Spleen (tissue), 11 donors: ENCODE data around the gene NRXN2. TPM values are rescaled to one million over a fixed set of nuclear protein-coding genes. Genes with fewer than 3 reads are reported as not detected.

Source experiments
- DNase-seq: peaks from one replicate; pipeline ENCODE4 v3.0.0-alpha.2; 2020
- H3K27ac ChIP-seq, 8 donors: fragments of 200-600 bp; sonication (generic) in 7 of 8; 1 replicate in 4 of 8; 2 replicates in 4 of 8; pipeline versions ENCODE4 v1.5.0 to v1.8.0; 2016 to 2021; ENCODE audit warnings: inconsistent platforms in 4 of 8, mild to moderate bottlenecking in 4 of 8, moderate library complexity in 1 of 8
- H3K27me3 ChIP-seq, 7 donors: fragments of 200-600 bp; sonication (generic) in 6 of 7; replicated peaks in 1 of 7; 1 replicate in 4 of 7; 2 replicates in 3 of 7; pipeline versions ENCODE4 v1.5.0 to v1.8.0; 2016 to 2021; ENCODE audit warnings: inconsistent platforms in 3 of 7, mild to moderate bottlenecking in 1 of 7
- H3K36me3 ChIP-seq, 6 donors: fragments of 200-600 bp; sonication (generic) in 5 of 6; 1 replicate in 4 of 6; 2 replicates in 2 of 6; pipeline versions ENCODE4 v1.5.0 to v1.8.0; 2016 to 2021; ENCODE audit warnings: inconsistent platforms in 2 of 6
- H3K4me1 ChIP-seq, 6 donors: fragments of 200-600 bp; sonication (generic) in 5 of 6; 1 replicate in 3 of 6; 2 replicates in 3 of 6; pipeline versions ENCODE4 v1.5.0 to v1.8.0; 2016 to 2021; ENCODE audit warnings: inconsistent platforms in 3 of 6
- H3K4me3 ChIP-seq, 8 donors: fragments of 200-600 bp; sonication (generic) in 7 of 8; 1 replicate in 4 of 8; 2 replicates in 4 of 8; pipeline versions ENCODE4 v1.5.0 to v1.8.0; 2016 to 2021; ENCODE audit warnings: inconsistent platforms in 4 of 8, mild to moderate bottlenecking in 4 of 8, moderate library complexity in 2 of 8
- H3K9me3 ChIP-seq, 8 donors: fragments of 200-600 bp; sonication (generic) in 7 of 8; 1 replicate in 4 of 8; 2 replicates in 4 of 8; pipeline versions ENCODE4 v1.5.0 to v1.8.0; 2016 to 2021; ENCODE audit warnings: inconsistent platforms in 4 of 8
- POLR2A ChIP-seq, 3 donors: fragments of 450-650 bp; IDR thresholded peaks; one replicate each; pipeline ENCODE4 v1.5.1; 2017; ENCODE audit warnings: antibody characterized with exemption in 3 of 3, mild to moderate bottlenecking in 1 of 3
- POLR2AphosphoS5 ChIP-seq, 3 donors: sonication (generic); formaldehyde crosslinking; IDR thresholded peaks; one replicate each; pipeline ENCODE4 v1.5.1; 2017; ENCODE audit warnings: antibody characterized with exemption in 3 of 3
- WGBS, 5 donors: extraction: QIAGEN DNeasy Blood & Tissue Kit in 3 of 5; methylation state at CpG; one replicate each; pipeline versions ENCODE4 v1.1.5 to v1.1.7; 2013 to 2018; 5-methylcytosine and 5-hydroxymethylcytosine counted together
- intact Hi-C: fragments of 100-400 bp; cut with DNase I; formaldehyde crosslinking; loops from one replicate; pipeline ENCODE4 v1.15.0; 2023; ENCODE audit warnings: low total_unique reads
- polyA plus RNA-seq, 3 donors: library from polyadenylated mRNA; stranded (reverse); fragments of 200-250 nt; gene quantifications; one replicate each; pipeline ENCODE4 v1.2.1, GENCODE V29; 2013
- total RNA-seq, 7 donors: library from RNA; depleted of rRNA in 3 of 7; stranded (reverse); fragments of >200 nt in 3 of 7; fragmentation: NEBNext Ultra II Directional in 4 of 7; extraction: Animal tissue kit (Norgen Biotek cat#: 25700) in 4 of 7; gene quantifications; one replicate each; pipeline versions ENCODE4 v1.1.0 to v1.2.1, GENCODE V29; 2016 to 2021
- TF ChIP-seq, protein P1 (sequence below), 11 experiments: fragments of 200-600 bp in 7 of 11; fragments of 450-650 bp in 4 of 11; sonication (generic) in 4 of 11; IDR thresholded peaks in 8 of 11; conservative IDR thresholded peaks in 3 of 11; 1 replicate in 7 of 11; 2 replicates in 4 of 11; pipeline versions ENCODE4 v1.4.0 to v1.8.0; 2016 to 2021; ENCODE audit warnings: antibody characterized with exemption in 11 of 11, inconsistent platforms in 4 of 11, mild to moderate bottlenecking in 1 of 11
- donor health status: healthy with polysubstance abuse.
- donor health status: DM: no; HTN: no; CAD: no; lungs with moderate emphysema.
- donor health status: DM: no; HTN: no; CAD: no.
- donor health status: Bipolar disorder and iron deficiency.
- donor health status: healthy.
- donor health status: DM: no; HTN: no; CAD: no.
- donor health status: DM: yes; HTN: yes; CAD: no.

Gene NRXN2
- total and polyA plus RNA-seq, 10 donors = 0.59 to 12.9 (median 3.0) TPM

DNA sequence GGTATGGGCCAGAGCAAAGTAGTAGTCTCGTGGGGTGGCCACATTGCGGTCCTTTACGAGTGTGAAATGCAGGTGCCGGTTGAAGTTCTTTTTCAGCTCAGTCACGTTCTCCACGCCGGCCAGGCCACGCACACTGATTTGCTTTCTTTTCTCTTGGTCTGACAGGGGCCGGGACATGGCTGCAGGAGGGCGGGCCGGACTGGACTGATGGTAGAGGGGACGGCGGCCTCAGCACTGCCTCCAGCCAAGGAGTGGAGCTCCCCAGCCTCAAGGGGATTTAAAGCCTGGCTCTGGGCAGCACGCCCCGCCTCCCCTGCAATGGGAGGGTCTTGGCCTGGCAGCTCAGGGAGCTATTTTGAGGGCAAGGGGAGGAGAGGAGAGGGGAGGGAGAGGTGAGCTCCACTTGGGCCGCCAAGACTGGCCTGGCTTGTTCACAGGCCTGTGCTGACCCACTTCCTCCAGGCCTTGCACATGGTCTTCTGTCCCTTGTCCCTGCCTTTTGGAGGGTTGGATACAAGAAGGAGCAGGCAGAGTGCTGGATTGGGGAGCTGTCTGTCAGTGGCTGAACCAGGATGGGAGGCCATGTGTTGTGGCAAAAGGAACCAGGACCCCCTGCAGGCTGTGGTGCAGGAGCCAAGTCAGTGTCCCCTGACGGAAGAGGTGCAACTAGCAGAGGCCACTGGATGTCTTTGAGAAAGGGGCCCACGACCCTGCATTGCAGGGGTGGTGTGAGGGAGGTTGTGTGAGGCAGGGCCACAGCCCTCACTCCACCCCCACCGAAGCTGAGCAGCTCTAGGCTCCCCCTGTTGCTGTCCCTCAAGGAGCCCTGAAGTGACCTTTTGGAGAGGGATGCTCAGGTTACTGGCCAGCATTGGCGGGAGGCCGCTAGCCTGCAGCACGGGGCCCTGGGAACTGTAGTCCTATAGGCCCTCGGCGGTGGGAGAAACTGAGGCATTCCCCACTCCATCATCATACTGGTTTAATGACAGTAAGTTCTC, 37.0 kb upstream of the NRXN2 start, which contains the start of gene PYGM:
Gene PYGM, minus strand, starts transcription at position 253 of the 998 bp plus-strand sequence. Its CDS starts 76 bp downstream, at position 177.
- Histone ChIP-seq H3K27me3 (no peaks in the 10 kb centered on the region), H3K4me1 (peaks cover 47 to 71% (median 61%) of the 10 kb centered on the region in 6 donors), H3K36me3 (peaks cover 0 to 52% (median 24%) of the 10 kb centered on the region in 6 donors), H3K9me3 (no peaks in the 10 kb centered on the region), H3K27ac (peak within 1 kb of the TSS in 6 of 8 donors; percentile 28 to 91 (median 82)), H3K4me3 (no peak within 1 kb of the TSS)
- 65 to 79% (median 76%) methylated on average over 21 to 24 of the region's 24 CpGs for WGBS, 5 donors
- peak; percentile 73 for DNase-seq
- intact Hi-C loops = no loop called here
- peak; percentile 29 to 72 (median 51) for TF ChIP-seq POLR2AphosphoS5 (IDR thresholded peaks at IDR 0.05)
- TF ChIP-seq, protein P1, sequence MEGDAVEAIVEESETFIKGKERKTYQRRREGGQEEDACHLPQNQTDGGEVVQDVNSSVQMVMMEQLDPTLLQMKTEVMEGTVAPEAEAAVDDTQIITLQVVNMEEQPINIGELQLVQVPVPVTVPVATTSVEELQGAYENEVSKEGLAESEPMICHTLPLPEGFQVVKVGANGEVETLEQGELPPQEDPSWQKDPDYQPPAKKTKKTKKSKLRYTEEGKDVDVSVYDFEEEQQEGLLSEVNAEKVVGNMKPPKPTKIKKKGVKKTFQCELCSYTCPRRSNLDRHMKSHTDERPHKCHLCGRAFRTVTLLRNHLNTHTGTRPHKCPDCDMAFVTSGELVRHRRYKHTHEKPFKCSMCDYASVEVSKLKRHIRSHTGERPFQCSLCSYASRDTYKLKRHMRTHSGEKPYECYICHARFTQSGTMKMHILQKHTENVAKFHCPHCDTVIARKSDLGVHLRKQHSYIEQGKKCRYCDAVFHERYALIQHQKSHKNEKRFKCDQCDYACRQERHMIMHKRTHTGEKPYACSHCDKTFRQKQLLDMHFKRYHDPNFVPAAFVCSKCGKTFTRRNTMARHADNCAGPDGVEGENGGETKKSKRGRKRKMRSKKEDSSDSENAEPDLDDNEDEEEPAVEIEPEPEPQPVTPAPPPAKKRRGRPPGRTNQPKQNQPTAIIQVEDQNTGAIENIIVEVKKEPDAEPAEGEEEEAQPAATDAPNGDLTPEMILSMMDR (IDR thresholded peaks at IDR 0.05 in 8 of 11, conservative IDR thresholded peaks at IDR 0.05 in 3 of 11) = no peak

DNA sequence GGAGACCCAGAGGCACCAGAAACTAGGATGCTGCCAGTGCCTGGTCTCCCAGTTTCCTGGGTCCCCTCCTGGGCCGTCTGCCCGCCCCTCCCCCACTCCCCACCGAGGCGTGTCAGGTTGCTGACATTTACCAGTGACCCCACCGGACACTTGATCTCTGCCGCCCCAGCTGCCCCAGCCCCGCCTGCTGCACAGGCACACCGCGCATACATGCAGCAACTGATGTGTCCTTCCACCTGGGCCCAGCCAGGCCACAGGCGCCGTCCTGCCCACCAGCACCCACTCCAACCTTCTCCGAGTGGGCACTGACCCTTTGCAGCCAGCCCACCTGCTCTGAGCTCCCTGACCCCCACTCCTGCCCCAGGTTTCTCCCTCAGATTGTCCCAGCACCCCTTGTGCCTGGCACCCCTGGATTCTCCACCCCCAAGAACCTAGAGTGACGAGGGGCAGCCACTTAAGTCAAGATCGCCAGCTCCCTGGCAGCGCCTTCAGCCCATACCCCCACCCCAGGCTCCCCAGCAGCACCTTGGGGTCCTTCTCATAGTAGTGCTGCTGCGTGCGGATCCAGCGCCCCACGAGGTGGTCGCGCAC, 36.2 kb upstream of the NRXN2 start:
- intact Hi-C loops = no loop called here
- peak in 2 of 3 donors; percentile 26 to 77 for TF ChIP-seq POLR2AphosphoS5 (IDR thresholded peaks at IDR 0.05)
- TF ChIP-seq POLR2A (IDR thresholded peaks at IDR 0.05) = no peak
- Histone ChIP-seq H3K27ac (peak overlapping the region in 6 of 8 donors; percentile 28 to 91 (median 82)), H3K27me3 (no peaks in the 10 kb centered on the region), H3K4me3 (no peak overlapping the region), H3K36me3 (peaks cover 0 to 49% (median 16%) of the 10 kb centered on the region in 6 donors), H3K9me3 (no peaks in the 10 kb centered on the region), H3K4me1 (peaks cover 39 to 63% (median 54%) of the 10 kb centered on the region in 6 donors)
- DNase-seq = no peak
- 74 to 87% (median 78%) methylated on average over 20 to 21 of the region's 21 CpGs for WGBS, 5 donors

GRCh38 chr11:64758330-64759079, 35.5 kb upstream of the NRXN2 start:
- intact Hi-C loops = no loop called here
- Histone ChIP-seq H3K9me3 (no peaks in the 10 kb centered on the region), H3K27ac (peak overlapping the region in 4 of 8 donors; percentile 82 to 91 (median 82)), H3K27me3 (no peaks in the 10 kb centered on the region), H3K4me3 (no peak overlapping the region), H3K36me3 (peaks cover 0 to 49% (median 9%) of the 10 kb centered on the region in 6 donors), H3K4me1 (peaks cover 31 to 56% (median 46%) of the 10 kb centered on the region in 6 donors)
- TF ChIP-seq POLR2A (IDR thresholded peaks at IDR 0.05) = no peak
- TF ChIP-seq, protein P1 (IDR thresholded peaks at IDR 0.05 in 8 of 11, conservative IDR thresholded peaks at IDR 0.05 in 3 of 11) = no peak
- TF ChIP-seq POLR2AphosphoS5 (IDR thresholded peaks at IDR 0.05) = no peak
- DNase-seq = peak; percentile 59
- 79 to 89% (median 84%) methylated on average over 12 to 15 of the region's 15 CpGs for WGBS, 5 donors
